Activated T-cell treated with anti-CD3 and anti-CD28 coated beads for 48 hours (primary cell): Measurements from ENCODE around the gene NDUFA13.

ENCODE experiments used
- DNase-seq: peaks from one replicate; pipeline ENCODE4 v3.0.0-alpha.2; 2020; ENCODE audit warnings: low read depth

NDUFA13 gene

DNA sequence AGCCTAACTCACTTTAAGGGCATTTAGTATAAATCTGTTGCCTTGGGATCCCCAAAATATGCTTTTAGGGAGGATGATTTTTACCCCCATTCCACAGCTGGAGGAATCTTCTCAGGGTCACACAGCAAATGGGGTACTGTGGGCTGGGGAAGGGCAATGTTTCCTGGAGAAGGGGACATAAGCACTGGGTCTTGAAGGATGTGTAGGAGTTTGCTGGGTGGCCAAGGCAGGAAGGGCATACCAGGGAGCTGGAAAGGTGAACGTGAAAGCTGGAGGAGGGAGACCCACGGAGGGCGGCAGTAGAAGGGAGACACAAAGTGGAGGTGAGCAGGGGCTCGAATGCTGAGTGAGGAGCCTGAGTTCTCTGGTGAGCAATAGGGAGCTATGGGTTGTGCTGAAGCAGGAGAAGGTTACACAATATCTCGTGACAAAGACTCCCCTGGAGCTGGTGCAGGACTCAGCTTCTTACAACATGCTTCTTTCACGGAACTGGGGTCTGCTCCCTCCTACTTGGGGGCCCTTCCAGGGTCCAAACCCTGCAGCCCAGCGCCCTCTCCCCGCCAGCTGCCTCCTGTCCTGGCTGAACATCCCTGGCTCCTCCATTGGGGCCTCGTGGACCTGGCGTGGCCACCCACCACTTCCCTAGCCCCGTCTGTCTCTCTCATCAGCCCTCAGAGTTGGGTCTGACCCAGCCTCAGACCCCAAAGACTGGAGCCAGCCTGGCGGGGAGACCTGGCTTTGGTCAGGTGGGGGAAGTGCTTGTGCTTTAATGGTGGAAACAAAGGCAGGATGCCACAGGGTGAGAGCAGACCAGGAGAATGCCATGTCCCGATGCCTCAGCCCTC, 33.1 kb downstream of the NDUFA13 start:
- DNase-seq, result no peak

- no peak for DNase-seq
These were observed 33.9 kb downstream of the NDUFA13 start for GRCh38 chr19:19549804-19550464.

DNA sequence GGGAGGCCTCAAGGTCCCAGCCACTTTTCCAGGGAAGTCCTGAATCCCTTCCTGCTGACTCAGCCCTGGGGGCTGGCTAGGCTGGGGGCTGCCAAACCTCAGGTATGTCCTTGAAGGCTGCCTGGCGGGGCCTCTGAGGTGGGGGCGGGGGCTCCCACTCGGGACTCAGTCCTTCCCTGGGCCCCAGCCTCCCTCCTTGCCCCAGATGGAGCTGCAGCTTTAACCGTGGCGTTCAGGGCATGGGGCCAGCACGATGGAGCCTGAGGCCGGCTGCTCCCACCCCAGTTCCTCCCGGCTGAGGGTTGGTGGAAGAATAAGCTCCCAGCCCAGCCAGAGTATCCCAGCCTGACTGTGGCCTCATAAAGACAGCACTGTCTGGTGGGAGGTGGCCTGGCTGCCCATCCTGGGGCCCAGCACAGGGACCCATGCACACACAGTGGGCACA, 34.5 kb downstream of the NDUFA13 start:
- no peak for DNase-seq

- no peak for DNase-seq
These were observed 35.2 kb downstream of the NDUFA13 start for GRCh38 chr19:19550972-19551852.

DNA sequence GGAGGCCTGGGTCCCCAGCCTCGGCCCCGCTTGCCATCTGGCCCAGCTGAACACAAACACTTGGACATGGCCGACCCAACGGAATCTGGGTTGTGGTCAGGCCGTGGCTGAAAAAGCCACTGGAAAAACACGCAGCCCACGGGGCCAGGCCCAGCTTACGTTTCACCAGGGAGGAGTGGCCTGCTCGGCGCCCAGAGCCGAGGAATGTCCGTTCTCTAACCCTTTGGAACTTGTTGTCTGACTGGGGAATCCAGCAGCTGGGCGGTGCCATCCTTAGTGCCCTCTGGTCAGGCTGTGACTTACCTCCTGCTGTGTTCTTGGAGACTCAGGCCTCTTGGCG, 35.8 kb downstream of the NDUFA13 start:
- no peak for DNase-seq

- no peak for DNase-seq
These were observed 36.8 kb downstream of the NDUFA13 start for GRCh38 chr19:19552798-19553197.

DNA sequence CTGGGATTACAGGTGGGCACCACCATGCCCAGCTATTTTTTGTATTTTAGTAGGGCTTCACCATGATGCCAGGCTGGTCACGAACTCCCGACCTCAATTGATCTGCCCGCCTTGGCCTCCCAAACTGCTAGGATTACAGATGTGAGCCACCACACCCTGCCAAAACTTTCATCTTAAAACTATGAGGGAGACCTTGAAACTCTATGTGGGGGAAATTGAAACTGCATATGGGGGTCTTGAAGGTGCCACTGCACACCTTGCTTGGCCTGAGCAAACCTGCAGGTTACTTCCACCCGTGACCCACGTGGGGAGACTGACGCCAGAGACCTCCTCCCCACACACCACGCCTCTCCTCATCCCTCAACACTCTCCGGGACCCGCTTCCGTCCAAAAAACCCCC, 37.6 kb downstream of the NDUFA13 start:
- DNase-seq, result no peak

DNA sequence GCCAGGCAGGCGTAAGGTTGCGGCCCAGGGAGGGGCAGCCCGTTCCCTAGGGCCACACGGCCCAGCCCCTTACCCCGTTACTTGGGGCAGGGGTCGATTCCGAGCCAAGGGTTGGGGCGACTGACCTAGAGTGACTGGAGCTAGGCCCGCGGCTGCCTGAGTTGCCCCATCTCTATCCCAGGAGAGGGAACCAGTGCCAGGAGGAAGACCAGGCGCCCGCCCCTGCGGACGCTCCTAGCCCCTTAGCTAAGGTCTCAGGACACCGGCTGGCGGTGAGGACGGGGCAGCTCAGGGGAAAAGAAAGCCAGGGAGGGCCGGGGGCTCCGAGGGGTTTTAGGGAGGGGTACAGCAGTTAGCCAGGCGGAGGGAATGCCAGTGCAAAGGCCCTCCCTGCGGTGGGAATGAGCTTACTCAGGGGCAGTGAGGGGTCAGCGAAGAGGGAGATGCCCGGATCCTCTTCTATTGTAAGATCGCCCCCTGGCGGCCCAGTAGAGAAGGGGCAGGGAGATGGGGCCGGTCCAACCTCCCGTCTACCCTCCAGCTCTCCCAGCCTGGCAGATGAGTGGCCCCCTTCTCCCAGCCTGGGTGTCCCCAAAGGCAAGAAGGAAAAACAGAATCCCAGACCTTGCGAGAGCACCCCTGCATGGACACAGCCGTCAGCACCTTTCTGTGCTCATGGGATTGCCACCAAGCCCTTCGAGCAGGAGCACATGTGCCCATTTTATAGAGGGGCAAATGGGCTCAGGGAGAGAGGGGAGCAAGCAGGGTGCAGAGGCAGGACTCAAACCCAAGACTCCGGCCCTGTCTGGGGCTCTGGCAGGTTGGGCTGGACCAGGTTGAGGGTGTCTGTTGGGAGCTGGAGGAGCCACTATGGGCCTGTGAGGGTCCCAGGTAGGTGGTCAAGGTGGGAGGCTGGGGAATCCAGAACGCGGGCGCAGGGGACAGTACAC, 38.3 kb downstream of the NDUFA13 start:
- peak; percentile 58 for DNase-seq

DNA sequence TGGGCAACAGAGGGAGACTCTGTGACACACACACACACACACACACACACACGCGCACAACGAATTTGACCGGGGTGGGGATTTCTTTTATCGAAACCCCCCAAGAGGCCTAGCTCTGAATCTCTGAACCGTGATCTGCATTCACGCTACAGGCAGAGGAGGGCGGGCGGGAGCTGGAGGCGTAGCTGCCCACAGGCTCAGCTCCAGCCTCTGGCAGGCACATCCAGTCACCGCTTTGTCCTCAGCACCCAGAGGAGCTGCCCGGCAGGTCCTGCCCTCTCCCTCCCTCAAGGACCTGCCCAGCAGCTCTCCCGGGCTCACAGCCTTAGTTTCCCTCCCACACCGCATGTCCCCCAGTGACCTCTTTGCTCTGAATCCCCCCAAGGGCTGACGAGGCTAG, 42.0 kb downstream of the NDUFA13 start:
- no peak for DNase-seq

DNA sequence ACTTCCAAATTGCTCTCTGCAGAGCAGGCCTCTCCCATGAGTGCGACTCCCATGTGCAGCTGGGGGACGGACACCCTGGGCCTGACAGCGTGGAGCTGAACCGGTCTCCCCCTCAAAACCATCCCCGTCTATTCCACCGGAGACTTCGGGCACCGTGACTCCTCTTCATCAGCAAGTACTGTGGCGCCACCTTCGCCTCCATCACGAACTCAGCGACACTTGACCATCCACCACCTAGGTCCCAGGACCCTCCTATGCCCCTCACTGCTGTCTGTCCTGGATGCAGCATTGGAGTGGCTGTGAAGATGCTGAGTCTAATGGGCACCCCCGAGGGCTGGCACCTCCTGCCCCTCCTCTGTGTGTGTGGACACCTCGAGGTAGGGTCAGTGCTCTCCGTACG, 42.6 kb downstream of the NDUFA13 start:
- no peak for DNase-seq

DNA sequence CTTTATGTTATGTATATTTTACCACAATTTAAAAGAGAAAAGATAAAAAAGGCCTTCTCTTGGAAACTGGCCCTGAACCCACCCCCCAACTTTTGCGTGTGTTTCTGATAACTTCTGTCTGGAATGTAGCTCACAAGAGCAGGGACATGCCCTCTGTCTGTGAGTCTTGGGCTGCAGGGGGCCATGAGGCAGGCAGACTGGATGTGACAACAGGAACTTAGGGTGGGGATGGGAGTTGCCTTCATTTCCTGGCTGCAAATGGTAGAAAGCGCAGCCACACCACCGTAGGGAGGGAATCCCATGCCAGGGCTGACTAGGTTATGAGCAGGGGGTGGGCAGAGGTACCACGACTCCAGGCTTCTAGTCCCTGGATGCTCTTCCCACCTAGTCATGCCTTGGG, 43.9 kb downstream of the NDUFA13 start:
- DNase-seq, result no peak

DNA sequence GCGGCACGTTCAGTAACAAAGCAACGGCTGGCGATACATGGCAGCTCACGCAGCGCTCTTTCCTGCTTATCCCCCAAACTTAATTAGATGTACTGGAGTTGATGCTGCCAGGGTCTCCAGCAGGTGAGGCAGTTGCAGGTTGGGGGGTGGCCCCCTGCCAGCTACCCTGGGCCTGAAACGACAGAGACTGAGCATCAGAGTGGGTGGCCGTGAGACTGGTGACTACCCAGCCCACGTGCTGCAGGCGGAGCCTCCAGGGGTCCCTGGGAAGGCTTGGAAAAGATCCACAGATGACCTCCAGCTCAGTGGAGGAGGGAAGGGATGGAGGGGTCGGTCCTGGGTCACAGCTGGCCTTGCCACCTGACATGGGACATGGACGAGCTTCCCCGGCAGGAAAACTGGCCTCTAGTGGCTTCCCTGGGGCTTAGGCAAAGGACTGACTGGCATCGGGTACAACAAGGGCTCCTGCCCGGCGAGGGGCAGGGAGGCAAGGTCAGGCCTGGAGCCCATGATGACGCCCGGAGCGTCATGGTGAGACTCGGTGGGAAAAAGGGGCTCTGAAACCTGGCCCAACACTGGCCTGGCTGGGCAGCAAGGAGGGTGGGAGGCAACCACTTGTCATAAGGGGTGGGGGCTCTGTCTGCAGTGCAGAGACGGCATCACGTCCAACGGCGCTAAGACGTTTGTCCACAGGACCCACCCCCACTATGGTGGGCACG, 46.1 kb downstream of the NDUFA13 start:
- DNase-seq, result no peak

DNA sequence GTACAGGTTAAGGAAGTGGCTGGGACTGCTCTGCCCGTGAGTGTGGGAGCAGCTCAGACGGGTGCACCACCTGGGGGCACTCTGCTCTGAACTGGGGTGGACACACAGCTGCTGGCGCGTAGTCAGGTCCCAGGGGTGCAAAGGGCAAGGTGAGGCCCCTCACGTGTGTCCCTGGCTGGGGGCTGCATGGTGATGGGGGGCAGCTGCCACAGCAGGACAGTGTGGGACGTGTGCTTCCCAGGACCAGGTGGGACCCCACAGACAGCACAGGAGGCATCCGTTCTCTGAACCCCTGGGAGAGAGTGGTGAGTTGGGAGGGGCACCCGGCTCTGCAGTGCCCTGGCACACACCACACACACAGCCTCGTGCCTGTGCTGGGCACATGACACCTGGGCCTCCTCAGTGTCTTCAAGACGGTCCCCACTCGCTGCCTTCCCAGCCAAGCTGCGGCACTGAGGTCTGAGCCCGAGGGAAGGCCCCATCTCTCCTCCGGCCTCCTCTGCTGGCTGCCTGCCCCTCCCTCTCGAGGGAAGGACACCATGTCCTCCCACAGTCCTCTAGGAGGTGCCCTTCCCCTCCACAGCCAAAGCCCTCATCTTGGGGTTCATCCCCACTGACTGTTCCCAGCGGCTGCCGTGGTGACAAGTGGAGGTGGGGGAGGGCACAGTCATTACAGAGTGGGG, 46.8 kb downstream of the NDUFA13 start:
- no peak for DNase-seq

DNA sequence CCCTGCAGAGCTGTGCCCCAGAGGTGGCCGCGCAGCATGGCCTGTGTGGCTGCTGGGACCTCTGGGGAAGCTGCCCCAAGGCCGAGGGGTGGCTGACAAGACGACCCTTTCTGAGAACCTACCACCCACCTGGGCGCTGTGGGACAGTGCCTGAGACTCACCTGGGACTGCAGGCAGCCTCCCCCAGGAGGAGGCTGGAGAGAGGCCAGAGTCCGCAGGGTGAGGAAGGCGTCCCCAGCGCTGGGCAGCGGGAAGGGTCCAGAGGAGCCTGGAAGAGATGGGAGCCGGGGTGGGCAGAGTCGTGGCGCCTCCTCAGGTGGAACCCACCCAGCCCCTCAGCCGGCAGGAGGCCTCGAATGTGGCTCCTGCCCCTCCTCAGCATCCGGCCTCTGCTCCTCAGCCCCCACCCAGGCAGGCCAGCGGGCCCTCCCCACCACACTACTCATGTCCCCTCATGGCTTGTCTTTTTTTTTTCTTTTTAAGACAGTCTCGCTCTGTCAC, 47.4 kb downstream of the NDUFA13 start:
- DNase-seq, result no peak

DNA sequence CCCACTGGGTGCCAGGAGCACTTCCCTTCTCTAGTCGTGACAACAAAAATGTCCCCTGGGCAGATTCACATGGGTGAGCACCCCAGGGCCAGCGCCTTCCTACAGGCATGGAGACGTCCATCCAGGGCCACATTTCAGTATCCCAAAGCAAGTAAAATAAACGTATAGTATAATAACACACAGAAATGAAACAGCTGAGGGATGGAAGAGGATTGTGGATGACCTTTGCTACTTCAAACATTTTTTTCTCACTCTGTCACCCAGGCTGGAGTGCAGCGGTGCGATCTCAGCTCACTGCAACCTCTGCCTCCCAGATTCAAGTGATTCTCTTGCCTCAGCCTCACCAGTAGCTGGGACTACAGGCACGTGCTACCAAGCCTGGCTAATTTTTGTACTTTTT, 50.3 kb downstream of the NDUFA13 start:
- no peak for DNase-seq

GRCh38 chr19:19567391-19567790, 51.4 kb downstream of the NDUFA13 start:
- DNase-seq, result no peak

- DNase-seq, result no peak
These were observed 53.1 kb downstream of the NDUFA13 start for GRCh38 chr19:19568802-19569756.

DNA sequence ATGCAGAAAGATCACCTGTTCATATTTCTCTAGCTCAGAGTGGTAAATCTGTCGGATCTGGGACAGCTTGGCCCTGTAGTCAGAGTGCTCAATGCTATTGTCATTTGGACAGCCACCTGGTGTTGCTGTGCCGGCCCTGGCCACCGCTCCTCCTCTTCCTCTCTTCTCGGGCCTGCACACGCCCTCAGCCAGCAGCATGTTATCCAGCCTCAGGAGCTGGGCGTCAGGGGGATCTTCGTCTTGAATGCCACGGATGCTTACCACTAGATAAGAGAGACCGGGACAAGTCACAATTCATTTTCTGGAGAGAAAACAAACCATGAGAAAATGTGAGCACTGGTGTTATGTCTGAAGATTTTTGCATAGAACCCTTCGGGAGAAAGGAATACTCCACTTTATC, 54.5 kb downstream of the NDUFA13 start:
- no peak for DNase-seq
